Activated CD4-positive, alpha-beta T cell treated with anti-CD3 and anti-CD28 coated beads for 24 hours (primary cell): ENCODE results near the gene VRK3.
"Not testable (repeated sequence)": the region's sequence is repeated elsewhere in the genome, so short reads cannot be mapped to it uniquely, and the experiment has no call there.

Experiments
- DNase-seq, 2 donors: peaks; one replicate each; pipeline ENCODE4 v3.0.0-alpha.2; 2020; ENCODE audit warnings: low read depth in 2 of 2

Gene VRK3

DNA sequence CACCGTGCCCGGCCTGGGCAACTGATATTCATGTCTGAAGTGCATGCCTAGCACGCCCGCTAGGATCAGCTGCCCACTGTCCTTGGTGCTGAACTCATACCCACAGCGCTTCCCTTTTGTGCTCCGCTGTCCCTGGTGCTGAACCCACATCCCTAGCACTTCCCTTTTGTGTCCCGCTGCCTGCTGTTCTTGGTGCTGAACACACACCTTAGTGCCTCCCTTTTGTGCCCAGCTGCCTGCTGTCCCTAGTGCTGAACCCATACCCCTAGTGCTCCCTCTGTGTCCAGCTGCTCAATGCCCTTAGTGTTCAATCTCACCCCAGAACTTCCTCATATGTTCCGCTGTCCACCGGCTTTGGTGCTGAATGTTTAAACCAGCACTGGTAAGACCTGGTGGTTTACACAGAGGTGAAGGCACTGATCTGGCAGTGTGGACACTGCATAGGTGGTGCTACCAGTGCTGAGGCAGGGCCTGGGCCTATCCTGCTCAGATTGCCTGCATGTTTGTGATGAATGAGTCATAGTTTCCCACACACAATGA is 37.9 kb downstream of the VRK3 start:
- DNase-seq: peak; percentile 66 to 70

DNA sequence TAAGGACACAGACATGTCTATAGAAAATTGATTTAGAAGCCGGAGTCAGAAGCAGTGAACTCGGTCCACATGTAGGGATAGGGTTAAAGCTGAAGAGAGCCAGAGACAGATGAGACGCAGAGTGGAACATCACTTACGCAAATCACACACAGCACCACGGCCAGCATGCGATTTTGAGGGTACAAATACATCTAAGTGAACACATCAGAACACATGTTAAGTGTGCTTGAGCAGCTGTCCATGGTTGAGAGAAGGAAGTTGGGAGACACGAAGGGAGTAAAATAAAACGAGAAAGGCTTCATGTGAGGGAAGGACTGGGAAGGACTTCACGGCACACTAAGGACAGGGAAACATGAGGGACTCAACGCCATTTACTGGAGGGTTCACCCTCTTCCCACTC is 38.8 kb downstream of the VRK3 start:
- DNase-seq: no peak

DNA sequence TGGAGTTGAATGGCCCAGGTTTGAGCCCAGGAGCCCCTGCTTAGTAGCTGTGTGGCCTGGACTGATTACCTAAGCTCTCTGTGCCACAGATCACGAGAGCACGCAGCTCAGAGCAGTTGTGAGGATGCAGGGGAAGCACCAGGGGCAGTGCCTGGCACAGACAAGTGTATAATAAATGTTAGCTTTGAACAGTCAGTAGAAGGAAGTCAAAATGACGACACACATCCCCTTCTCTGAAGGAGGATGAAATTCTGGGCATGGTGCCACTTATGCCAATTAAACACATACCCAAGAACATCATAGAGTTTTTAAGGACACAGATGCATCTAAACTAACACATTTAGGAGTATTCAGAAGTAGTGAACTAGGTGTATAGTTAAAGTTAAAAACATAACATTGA is 39.3 kb downstream of the VRK3 start:
- DNase-seq: no peak

DNA sequence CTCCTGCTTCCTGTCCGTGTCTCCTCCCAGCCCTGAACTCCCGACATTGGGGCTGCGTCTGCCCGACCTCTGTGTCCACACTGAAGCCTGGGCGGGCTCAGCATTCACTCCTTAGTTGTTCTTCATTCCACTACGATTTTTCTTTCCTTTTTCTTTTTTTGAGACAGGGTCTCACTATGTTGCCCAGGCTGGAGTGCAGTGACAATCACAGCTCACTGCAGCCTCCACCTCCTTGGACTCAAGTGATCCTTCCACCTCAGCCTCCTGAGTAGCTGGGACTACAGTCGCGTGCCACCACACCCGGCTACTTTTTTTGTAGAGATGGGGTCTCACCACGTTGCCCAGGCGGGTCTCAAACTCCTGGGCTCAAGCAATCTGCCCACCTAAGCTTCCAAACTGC is 40.7 kb downstream of the VRK3 start:
- DNase-seq: no peak

DNA sequence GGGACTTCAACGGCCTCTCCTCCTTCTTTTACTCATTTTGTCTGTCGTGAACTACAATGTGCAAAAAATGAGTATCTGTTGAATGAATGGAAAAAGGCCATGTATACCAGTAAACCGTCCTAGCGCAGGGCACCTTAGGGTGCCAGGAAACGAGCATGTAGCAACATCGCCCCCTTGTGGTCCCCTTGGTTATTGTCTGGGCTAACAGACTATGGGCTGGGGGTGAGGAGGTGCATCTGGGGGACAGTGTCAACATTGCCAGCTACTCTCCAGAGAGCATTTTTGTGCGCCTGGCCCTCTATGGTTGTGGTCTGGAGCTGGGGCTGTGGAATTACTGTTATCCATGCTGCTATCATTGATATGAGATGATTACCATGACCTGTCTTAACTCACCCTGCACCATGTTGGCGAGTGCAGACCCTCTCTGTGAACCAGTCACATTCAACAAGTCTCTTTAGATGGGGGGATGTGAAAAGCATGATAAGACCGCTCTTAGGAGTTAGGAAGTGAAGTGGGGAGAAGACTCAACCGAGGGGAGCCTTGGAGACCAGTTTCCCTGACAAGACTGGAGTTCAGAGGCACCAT is 41.4 kb downstream of the VRK3 start:
- peak; percentile 79 to 82 for DNase-seq

DNA sequence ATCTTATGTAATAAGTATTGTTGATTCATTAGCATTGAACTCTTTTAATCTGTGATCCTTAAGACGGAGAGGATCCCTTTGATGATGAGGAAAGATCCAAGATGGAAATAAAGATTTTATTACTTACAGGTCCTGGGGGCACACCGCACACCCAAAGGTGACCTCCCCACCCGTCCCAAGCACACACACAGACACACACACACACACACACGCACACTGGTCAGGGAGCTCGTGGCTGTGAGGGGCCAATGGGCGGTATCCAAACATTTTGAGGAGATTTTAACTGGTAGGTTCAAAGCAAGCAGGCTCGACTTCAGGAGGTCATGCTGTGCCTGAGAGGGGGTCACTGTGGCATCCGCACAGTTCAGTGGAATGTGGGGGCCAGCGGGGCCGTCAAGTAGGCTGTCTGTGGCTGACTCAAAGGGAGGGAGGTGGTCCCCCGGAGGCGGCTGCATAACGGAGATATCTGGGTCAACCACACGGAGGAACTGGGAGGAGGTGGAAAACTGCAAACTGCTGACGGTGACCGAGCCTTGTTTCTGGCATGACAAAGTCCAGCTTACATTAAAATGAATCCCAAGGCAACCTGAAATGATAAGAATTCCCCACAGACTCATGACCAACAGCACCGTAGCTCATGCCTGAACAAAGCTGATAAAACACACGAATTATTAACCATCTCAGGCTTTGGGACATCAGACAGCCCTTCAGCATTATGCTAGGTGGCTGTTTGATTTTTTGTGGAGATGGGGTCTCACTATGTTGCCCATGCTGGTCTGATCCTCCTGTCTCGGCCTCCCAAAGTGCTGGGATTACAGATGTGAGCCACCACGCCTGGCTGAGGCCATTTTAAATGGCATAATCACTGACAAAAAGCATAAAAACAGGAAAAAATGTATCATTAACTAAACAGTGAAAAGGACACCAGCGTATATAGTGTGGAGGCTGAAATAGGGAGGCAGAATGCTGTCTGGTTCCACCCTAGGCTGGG is 43.3 kb downstream of the VRK3 start:
- DNase-seq: no peak

DNA sequence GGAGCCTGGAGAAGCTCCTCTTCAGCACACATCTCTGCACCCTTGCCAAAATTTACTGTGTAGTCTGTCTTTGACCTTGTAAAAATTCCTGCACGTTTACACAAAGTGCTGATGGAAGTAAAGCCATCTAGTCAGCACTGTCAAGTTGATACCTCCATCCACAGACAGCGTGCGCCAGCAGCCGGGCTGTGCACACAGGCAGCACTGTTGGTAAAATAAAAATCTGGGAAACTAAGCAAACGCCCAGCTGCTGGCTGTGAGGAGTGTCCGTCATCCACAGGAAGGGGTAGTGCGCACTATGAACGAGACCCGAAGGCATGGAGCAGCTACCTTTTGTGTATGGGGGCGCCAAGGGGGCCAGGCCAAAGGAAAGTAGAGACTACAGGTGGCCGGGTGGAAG is 46.8 kb downstream of the VRK3 start:
- no peak for DNase-seq

DNA sequence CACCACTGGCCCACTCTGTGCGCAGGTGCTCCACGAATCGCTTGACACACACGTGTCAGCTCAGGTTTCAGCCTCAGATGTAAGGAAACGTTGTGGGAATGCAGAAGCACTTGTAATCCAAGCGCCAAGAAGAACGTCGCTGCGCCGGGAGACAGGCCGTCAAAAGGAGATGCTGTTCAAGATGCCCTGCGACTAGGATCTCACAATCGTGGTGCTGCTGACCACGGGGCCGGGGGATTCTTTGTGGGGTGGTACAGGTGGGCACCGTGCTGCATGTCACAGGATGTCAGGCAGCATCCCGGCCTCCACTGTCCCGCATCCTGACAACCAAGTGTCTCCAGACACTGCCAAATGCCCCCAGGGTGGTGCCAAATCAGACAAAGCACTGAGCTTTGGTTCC is 47.3 kb downstream of the VRK3 start:
- no peak for DNase-seq

DNA sequence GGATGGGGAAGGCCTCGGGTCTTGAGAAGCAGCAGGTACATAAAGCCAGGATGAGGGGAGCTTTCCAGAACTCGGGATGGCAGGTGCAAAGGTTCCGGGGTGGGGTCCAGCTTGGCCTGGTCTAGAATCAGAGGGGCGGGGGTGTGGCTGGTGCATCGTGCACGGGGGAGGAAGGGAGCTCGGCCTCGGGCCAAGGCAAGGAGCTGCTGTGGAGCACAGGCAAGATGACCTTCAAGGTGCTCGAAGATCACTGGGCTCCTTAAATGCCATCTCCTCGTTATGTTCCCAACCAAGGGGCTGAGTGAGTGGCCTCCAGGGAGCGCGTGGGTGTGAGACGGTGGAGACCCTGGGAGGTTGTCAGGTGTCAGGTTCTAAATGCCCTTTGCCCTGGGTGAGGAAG is 48.1 kb downstream of the VRK3 start:
- DNase-seq: no peak

DNA sequence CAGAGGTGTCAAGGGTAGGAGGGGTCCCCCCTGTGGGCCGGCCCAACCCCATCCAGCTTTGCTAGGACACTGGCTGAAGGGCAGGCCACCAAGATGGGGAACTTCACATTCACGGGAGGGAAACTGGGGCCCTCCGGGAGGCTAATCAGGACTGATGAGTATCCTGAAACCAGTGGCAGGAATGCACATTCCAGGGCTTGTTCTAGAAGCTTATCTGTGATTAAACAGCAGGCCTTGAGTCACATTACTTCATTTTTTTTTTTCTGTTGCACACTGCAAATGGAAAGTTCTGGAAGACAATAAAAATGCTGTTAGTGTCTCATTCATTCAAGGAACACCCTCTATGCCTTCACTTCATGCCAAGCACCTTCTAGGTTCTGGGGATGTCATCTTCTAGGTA is 48.7 kb downstream of the VRK3 start:
- no peak for DNase-seq

DNA sequence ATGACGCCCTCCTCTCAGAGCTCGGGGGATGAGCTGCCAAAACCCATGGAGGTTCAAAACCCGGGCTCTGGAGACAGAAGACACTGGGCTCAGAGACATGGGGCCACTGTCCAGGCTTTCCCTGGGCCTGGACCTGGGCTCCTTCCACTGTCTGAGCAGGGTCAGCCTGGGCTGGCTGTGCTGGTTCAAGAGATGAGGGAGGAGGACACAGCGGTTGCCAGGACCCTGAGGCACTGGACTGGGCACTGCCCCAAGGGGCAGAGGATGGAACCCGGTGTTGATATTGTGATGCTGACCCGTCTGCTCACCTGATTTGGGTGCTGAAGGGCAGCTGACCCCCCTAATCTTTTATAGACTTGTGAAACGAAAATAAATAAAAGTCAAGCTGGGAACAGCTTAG is 50.1 kb downstream of the VRK3 start:
- DNase-seq: no peak

DNA sequence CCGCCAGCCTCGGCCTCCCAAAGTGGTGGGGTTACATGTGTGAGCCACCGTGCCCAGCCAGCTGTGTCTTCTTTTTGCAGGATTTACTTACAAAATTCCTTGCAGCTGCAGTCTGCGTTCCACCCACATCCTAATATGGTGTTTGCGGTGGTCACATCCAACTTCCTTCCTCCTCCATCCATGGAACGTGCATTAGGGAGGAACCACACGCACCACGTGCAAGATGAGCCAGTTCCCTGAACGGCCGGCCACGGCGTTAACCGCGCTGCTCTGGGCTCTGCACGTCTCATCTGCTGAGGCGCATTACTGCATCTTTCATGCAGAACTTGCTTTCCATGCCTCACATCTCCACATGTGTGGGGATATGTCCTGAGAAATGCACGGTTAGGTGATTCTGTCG is 51.2 kb downstream of the VRK3 start:
- DNase-seq: no peak

DNA sequence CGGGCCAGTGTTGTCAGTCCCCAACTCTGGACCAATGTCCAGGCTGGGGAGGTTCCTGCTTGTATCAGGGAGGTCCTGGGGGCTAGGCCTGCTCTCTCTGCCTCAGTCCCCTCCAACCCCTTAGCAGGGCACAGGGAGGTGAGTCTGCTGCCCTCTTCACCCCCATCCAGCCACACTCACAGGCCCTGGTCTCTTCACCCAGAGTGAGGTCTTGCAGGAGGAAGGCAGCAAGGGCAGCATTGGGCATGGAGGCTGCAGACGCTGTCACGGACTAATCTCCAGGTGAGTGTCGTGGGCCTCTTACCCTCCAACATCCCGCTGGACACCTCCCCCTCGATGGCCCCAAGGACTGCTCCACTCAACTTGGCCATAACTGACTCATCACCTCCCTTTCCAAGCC is 52.3 kb downstream of the VRK3 start:
- DNase-seq: no peak

DNA sequence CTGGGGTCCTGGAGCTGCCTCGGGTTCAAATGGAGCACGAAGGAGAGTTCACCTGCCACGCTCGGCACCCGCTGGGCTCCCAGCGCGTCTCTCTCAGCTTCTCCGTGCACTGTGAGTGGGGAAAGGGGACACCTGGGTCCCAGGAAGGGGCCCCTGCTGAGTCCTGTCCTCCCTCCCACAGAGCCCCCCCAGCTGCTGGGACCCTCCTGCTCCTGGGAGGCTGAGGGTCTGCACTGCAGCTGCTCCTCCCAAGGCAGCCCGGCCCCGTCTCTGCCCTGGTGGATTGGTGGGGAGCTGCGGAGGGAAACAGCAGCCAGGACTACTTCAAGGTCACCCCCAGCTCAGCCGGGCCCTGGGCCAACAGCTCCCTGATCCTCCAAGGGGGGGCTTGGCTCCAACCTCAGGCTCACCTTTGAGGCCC is 53.2 kb downstream of the VRK3 start:
- no peak for DNase-seq

DNA sequence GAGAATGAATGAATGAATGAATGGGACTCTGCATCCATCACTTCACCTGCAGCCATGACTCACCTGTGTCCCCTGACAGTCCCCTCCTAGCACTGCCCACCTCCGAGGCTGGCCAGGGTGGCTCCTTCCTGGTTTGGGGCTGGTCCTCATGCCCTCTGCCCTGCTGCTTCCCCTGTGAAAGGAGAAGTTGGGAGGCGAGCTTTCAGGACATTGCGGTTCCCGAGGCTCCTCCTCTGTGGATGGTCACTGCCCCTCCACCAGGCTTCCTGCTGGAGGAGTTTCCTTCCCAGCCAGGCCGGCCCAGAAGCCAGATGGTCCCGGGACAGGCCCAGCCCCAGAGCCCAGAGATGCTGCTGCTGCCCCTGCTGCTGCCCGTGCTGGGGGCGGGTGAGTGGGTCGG is 55.8 kb downstream of the VRK3 start:
- not testable (repeated sequence) for DNase-seq

DNA sequence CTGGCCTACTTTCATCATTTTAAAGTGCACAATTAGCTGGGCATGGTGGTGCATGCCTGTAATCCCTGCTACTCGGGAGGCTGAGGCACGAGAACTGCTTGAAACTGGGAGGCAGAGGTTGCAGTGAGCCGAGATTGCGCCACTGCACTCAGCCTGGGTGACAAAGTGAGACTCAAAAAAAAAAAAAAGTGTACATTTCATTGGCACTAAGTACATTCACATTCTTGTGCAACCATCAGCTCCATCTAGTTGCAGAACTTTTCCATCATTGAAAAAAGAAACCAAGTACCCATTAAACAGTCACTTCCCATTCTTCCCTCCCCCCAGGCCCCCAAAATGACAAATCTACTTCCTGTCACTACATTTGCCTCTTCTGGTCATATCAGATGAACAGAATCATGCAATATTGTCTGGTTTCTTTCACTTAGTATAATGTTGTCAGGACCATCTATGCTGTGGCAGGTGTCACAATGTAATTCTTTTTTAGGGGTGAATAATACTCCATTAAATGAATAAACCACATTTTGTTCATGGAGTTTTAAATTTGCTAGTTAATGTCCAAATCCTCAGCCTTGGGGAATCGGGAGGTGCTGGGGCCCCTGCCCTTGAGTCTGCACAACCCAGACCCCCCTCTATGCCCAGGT is 56.8 kb downstream of the VRK3 start:
- DNase-seq: no peak

DNA sequence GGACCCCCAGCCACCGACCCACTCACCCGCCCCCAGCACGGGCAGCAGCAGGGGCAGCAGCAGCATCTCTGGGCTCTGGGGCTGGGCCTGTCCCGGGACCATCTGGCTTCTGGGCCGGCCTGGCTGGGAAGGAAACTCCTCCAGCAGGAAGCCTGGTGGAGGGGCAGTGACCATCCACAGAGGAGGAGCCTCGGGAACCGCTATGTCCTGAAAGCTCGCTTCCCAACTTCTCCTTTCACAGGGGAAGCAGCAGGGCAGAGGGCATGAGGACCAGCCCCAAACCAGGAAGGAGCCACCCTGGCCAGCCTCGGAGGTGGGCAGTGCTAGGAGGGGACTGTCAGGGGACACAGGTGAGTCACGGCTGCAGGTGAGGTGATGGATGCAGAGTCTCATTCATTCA is 64.2 kb downstream of the VRK3 start, which contains the start of gene SIGLEC11:
TSS of gene SIGLEC11 (minus strand) at position 193 of the 400 bp plus-strand sequence. CDS start at position 102, 91 bp downstream.
- not testable (repeated sequence) for DNase-seq

DNA sequence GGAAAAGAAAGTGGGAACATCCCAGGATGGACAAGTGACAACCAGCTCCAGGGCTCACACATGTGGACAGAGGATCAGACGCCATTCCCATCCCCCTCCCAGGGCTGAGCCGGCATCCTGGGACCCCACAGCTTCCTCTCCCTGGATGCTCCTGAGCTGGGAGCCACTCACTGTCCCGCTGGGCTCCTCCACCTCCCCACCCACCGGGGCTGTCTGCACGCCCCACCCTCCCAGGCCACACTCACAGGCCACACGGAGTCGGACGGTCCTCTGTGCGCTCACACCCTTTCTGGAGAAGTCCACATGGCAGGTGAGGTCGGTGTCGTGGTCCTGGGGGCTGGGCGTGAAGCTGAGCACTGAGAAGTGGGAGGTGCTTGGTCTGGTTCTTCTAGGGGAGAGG is 65.3 kb downstream of the VRK3 start:
- not testable (repeated sequence) for DNase-seq

DNA sequence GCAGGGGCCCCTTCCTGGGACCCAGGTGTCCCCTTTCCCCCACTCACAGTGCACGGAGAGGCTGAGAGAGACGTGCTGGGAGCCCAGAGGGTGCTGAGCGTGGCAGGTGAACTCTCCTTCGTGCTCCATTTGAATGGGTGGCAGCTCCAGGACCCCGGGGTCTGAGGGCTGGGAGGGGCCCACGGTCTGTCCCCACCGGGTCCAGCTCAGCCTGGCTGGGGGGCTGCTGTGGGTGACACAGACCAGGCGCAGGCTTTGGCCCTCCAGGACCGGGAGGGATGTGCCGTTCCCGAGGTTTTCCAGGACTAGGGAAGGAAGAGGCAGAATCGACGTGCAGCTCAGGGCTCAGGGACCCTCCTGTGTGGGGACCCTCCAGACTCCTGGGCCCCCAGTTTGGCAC is 66.6 kb downstream of the VRK3 start:
- not testable (repeated sequence) for DNase-seq

DNA sequence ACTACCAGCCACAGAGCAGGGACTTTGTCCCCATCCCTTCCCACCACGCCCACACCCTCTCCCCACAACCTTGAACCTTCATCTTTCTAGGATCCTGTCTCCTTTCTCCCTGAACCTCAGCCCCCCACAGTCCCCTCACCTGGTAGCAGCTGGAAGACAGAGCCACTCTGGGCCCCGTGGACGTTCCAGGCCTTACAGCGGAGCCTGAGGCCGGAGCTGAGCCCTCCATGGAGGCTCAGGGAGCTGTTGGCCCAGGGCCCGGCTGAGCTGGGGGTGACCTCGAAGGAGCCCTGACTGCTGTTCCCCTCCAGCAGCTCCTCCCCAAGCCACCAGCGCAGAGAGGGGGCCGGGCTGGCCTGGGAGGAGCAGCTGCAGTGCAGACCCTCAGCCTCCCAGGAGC is 67.0 kb downstream of the VRK3 start:
- DNase-seq: not testable (repeated sequence)

DNA sequence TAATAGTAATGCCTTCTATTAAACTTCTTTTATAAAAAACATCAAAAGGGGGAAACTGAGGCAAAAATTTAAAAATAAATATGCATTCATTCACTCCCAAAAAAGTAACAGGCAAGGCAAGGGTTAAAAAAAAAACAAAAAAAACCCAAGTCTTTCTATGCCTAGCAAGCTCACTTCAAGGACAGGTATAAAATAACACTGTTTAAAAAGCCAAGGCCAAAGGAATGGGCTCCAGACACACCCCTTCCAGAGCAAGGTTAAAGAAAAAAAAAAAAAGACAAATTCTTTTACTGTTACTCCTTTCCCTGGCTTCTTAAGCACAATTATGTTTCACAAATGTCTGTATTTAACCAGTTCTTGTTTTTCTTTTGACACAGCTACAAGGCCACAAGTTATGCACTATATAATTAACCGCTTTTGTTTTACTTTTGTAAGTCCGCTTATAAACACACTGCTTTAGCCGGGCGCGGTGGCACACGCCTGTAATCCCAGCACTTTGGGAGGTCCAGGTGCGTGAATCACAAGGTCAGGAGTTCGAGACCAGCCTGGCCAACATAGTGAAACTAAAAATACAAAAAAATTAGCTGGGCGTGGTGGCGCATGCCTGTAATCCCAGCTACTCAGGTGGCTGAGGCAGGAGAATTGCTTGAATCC is 67.8 kb downstream of the VRK3 start:
- DNase-seq: no peak

DNA sequence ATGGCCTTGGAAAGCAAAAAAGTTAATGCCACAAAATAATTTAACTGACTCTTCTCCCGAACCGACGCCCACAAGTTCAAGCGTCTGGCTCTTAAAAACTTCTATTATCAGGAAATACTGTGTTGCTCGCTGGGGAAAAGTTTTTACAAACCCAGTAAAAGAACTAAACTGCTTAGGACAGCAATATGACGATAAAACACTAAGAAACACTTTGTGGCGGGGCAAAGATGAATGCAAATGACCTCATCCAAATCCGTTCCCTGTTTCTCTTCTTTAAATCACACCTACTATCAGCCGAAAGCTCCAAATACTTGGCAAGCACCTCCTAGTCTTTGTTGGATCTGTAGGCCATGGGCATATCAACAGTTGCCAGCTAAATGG is 69.1 kb downstream of the VRK3 start:
- no peak for DNase-seq
